Amniotic epithelial cell (primary cell): ENCODE data around the gene DARS1.
"Not testable (repeated sequence)": the region's sequence is repeated elsewhere in the genome, so short reads cannot be mapped to it uniquely, and the experiment has no call there.

Source experiments
- DNase-seq: peaks from one replicate; pipeline ENCODE4 v3.0.0-alpha.2; 2010; ENCODE audit warnings: low read depth

DARS1 gene

DNA sequence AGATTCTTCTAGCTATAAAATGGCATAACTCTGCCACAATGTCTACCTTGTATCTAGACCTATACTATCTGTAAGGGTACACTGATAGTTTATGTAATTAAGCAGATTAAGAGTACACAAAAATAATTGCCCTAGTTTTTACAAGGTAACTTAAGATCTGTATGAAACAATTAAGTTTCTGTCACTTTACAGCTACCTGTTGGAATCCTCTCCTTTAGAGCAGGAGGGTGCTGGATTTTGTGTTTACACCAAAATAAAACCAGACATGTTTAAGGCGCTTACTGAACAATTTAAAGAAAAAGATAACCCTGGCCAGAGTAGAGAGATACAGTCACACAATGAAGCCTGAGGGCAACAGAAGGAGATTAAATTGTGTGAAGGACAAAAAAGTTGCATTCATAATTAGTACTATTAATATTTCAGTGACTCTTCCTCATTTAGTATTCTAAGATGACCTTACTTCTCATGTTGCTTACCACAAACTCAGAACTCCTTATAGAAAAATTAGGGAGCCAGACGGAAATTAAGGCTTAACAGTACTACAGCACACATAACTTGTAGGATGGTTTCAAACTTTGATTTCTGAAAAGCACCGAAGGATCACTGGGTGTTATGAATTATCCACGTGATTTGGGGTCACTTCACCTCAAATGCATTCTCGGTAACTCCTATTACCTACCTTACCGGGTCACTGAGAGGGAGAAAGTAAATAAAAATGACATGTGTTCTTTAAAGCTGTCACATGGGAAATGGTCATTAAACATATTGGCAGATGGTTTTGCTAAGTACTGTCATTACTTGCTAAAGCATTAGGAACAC is 1.0 kb downstream of the DARS1 start:
- DNase-seq, result no peak

DNA sequence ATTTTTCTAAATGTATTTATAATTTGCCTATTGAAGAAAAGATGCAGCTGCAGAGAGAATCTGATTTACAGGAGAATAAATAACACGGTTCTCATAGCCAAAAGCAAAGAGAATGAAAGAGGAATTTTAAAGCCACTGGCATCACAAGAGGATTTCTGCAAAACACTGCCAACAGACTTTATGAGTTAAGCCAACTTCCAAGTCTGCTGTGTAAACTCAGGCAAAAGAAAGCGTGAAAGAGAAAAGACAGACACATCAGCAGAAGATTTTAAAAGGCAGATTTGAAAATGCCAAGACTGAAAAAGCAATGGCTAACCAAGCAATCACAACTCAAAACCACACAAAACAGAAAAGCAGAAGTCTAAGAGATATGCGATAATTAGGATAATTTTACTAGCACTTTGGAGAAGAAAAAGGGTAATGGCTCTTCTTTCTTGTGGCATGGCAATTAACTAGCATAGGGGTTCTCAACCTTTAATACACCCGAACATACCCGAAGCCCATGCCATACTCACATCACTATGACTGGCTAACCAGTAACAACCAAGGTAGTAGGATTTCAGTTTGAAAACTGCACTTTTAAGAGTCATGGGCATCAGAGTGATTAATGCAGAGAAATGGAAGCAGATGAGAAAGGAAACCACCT is 4.9 kb downstream of the DARS1 start:
- DNase-seq, result no peak

DNA sequence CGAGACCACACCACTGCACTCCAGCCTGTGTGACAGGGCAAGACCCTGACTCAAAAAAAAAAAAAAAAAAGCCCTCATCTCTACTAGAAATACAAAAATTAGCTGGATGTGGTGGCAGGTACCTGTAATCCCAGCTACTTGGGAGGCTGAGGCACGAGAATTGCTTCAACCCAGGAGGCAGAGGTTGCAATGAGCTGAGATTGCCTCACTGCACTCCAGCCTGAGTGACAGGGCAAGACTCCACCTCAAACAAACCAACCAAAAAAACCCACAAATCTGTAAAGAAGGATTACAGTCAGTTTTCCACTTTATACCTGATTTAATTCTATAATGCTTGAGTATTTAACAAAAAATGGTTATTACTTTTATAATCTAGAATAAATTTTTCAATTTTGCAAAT is 9.7 kb downstream of the DARS1 start:
- DNase-seq, result no peak

DNA sequence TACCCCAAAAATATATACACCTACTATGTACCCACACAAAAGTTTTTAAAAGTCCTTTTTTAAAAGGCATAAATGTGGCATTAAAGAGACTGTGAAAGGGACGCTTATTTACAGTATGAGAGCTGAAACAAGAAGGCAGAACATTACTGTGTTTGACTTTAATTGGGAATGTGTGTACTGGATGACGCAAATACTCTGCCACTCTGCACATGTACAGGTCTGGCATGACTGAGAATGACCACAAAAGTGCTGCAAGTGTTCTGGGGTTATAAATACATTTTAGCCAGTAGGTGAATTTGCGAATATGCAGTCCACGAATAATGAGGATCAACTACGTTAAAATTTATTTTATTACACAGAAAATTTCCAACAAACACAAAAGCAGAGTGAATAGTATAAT is 11.4 kb downstream of the DARS1 start:
- no peak for DNase-seq

DNA sequence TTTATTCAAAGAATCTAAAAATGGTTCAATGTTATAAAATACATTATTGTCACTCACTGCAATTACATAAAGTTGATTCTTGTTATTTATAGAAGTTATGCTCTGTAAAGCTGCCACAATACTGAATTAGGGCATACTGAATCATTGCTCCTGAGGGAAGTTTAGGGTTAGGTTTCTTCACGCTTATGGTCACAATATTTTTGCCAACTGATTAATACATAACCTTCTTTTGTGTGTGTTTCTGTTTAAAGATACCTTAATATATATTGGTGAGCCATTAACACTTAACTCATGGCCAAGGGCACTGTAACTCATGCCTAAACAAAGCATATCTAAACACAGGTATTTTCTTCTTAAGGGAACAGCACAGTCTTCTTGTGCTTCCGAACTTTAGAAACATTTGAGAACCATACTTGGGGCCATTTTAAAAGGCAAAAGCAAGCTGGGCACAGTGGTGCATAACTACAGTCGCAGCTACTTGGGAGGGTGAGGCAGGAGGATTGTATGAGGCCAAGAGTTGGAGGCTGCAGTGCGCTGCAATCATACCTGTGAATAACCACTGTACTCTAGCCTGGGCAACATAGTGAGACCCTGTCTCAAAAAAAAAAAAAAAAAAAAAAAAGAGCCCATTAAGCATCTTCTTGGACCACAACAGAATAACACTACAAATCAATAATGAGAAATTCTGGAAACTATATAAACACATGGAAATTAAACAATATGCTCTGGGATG is 15.6 kb downstream of the DARS1 start:
- DNase-seq, result no peak

DNA sequence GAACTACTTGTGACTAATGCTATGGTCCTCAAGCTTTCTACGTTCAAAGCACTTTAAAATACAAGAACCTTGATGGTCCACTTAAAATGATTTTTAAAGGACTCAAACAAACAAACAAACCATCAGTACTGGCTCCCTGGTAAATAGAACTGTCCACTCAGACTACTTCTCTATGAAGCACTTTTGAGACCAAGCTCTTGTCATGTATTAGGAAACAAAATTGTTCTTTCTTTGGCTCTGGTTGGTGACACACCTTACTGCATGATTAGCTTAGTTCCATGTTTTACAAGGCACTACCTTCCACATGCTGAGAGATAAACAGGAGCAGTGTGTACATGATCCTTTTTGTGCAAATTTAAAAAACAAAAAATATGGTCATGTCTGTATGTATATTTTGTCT is 19.7 kb downstream of the DARS1 start:
- DNase-seq, result no peak

DNA sequence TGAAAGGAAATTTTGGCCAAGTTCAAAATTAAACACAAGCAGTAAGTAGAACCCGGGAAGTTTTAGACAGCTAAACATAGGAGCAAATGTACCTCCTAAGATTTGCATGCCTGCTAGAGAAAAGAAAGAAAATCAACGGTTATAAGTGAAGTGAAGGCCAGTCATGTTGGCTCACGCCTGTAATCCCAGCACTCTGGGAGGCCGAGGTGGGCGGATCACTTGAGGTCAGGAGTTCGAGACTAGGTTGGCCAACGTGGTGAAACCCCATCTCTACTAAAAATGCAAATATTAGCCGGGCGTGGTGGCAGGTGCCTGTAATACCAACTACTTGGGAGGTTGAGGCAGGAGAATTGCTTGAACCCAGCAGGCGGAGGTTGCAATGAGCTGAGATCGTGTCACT is 21.0 kb downstream of the DARS1 start:
- not testable (repeated sequence) for DNase-seq

DNA sequence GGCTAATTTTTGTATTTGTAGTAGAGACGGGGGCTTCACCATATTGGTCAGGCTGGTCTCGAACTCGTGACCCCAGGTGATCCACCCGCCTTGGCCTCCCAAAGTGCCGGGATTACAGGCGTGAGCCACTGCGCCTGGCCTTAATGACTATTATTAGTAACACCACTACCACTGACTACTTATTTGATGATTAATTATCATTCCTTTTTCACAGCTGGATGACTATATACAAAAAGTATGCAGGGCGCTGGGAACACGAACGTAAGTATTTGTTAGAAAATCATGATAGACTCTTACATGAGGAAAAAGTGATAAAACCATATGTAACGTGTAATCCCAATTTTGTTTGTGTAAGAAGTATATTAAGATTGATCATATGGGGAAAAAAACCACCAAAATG is 21.6 kb downstream of the DARS1 start:
- peak; percentile 77 for DNase-seq

DNA sequence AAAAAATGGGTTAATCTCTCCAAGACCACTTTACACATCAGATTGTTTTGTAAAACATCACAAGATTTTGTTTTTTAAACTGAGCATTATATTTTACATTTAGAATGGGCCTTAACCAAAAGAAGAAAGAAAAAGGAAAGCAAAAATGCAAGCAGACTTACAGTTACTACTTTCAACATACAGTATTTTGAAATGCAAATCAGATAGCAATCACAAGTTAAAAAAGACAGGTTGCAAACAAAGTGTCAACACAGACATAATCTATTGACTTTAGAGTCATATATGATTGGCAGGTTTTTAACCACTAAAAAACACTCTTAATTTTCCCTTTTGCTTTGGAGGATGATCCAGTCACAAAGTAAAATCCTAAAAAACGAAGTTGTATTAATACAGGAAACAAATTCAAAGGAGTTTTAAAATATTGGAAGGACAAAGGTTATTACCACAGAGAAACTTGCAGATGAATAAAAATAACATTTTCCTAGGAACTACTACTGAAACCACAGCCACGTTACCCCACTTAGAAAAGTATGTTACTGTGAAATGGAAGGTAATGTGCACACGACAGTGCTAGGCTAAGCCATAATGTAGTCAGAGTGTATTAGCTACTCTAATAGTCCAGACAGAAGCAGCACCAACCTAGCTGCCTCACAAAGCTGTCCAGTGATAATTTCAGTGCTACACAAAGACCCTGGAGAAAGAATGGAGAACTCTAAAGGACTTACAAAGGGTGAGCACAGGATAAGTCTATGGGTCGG is 22.9 kb downstream of the DARS1 start:
- no peak for DNase-seq

DNA sequence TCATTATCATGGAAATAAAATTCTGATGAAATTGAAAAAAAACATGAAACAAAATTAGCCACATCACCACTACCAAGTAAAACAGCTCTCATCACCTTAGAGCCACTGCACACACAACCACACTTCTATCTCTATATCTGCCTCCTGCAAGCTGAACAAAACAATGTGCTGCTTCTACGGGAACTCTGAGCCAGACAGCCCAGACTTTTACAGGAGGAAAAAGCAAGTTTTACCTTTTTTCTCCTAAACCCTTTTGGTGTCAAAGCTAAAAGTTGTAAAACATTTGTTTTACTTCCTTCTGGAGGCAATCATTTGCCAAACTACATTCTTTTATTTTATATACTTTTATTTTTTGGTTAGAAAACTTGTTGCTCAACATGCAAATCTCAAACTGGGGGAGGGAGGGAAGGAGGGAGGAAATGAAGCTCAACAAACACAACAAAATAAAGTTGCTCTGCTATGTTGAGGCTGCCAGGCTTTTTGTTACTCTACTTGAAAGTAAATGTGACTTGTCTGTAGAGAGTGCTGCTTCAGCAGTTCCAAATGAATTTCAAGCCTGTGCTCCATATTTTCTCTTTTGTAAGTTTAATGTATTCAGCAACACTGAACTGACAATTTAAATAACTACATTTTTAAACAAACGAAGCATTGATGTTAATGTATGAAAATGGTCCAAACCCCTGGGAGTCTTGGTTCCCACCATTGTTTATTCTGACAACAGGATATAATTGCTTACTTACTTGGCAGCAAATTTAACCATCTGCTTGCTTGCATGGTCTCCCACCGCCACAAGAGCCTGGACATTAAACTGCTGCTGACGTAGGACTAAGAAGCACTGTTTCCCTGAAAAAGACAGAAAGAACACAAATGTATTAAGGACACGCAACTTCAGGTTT is 24.5 kb downstream of the DARS1 start:
- peak; percentile 26 for DNase-seq

DNA sequence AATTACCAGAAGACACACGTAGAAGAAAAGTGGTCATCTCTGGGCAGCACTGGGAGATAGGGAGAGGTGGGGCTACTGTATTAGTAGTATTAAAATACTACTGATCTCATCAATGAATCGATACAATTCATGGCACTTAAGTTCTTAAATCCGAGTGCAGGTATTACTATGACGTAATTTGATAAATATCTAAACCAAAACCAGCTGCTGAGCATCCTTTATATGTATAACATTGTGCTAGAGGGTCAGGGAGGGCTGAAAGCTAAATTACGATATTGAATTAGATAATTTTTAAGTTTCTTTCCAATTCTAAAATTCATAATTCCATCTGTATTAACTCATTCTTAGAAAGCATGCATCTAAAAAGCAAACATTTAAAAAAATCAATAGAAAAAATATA is 25.3 kb downstream of the DARS1 start:
- no peak for DNase-seq

DNA sequence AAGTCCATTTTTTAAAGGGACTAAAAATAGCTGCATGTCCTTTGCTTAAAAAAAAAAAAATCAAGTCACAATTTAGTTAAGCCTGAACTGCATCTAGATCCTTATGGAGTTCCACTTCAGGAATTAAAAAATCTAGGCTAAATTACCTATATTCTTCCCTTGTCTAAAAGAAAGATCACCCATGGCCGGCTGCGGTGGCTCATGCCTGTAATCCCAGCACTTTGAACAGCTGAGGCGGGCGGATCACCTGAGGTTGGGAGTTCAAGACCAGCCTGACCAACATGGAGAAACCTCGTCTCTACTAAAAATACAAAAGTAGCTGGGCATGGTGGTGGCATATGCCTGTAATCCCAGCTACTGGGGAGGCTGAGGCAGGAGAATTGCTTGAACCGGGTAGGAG is 26.5 kb downstream of the DARS1 start:
- not testable (repeated sequence) for DNase-seq

DNA sequence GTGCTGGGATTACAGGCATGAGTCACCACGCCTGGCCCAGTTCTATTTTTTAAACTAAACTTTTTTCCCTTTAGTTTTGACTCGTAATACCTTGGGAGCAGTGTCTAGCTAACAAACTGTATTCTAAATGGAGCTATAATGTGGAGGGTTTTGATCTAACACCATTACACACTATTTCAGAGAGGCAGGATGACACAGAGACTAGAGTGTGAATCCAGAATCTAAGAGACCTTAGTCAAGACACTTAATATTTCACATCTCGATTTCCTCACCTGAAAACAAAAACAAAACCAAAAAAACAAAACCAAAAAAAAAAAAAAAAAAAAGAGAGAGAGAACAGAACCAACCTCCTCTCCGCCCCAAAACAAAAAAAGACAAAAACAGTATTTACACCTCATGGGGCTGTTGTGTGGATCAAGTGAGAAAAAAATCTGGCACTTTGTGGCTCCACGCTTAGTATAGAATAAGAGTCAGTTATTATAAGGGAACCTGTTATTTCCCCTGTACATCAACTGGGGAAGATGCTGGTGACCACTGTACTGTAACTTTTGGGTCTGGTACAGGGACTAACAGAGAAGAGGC is 31.3 kb downstream of the DARS1 start:
- DNase-seq, result no peak

DNA sequence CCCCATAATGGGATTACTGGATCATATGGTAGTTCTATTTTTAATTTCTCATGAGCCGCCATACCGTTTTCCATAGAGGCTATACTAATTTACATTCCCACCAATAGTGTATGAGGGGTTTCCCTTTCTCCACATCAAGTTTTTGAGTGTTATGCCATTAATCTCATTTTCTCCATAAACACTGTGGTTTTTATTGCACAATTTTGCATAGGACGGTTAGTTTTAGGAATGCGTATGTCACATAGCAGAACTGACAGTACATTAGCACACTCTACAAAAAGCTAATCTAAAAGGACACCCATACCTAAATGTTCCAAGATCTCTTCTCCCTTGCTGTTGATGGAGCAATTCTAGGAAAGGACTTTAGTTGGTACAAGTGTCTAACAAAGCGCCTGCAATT is 32.5 kb downstream of the DARS1 start:
- peak; percentile 82 for DNase-seq

DNA sequence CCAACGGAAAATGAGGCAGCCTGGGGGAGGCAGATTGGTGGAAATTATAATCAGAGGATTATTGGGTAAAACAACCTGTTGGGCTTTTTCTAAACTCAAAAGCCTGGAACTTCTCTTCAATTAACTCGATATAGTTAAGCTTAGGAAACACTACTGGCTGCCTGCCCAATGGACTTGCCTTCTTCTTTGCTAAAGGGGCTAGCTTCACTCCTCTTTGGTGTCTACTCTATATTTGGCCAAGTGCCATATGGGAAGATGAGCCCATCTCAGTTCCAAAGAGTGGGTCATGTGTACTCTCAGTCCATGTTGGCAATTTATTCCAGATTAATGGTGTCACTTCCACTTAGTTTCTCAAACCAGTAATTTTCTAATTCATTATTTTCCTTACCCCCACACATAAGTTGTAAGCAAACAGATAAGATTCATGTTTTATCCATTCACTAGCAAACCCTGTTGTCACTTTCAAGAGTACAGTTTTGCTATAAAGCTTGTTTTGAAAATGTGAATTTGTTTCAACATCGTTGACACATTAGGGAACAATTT is 34.3 kb downstream of the DARS1 start:
- DNase-seq, result no peak

DNA sequence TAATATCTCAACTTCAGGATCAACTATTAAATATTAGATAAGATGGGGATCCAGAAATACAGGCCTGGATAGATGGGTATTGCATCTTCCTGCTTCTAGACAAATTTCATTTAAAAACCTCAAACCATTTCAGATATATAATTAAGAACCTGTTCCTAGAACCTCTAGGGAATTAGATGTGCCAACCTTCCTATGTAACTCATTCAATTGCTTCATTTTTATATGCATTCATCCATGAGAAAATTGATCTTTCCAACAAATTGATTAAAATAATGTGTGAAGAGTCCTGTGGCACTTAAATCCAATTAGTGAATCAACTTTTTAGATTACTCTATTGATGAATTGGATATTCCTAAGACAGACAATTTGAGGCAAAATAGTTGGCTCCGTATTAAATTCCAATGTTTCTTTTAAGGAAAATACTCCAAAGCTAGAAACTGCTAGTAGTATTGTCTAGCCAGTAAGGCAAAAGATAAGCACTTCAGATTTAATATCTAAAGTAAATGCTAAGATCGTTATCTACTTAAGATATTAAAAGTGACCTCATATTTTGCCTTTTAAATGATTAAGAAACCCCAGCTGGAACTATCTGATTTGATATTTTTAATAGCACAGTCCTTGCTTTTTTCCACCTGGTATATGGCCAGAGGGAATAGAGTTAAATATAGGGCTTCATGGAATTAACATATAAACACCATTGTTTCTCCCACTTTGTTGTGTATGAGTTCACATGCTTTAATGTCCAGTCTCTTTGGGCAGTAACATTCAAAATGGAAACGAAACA is 35.8 kb downstream of the DARS1 start:
- no peak for DNase-seq

DNA sequence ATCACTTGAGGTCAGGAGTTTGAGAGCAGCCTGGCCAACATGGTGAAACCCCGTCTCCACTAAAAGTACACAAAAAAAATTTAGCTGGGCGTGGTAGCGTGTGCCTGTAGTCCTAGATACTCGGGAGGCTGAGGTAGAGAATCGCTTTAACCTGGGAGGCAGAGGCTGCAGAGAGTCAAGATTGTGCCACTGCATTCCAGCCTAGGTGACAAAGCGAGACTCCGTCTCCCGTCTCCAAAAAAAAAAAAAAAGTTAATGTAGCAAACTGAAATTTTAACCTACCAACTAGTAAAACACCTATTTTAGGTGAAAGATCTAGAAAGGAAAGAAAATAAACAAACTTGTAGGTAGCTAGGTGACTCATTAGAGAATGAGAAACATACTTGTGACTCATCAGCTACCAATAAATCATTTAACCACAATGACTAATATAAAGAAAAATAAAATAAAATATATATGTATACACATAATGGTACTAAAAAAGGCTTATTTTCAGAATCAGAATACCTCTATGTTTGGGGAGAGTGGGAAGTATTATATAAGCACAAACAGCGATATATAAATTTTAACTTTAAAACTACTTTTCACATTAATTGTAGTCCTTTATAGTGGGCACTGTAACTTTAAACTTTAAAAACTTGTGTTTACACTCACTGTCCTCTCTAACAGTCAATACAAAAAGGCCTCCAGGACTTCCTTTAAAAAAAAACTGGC is 36.6 kb downstream of the DARS1 start:
- peak; percentile 81 for DNase-seq

DNA sequence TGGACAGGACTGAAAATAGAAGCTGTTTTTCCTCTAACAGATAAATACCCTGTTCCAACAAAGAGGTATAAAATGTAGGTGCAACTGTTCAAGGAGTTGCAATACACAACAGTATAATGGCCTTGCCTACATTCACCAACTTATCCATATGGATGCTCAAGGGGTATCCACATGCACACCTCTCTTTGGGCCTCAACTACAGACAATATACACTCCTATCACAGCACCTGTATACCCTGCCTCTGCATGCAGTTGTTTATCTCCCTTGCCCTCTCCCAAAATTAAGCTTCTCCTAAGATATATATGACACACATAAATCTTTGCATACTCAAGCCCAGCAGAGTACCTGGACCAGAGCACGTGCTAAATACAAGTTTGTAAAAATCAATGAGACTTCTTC is 37.3 kb downstream of the DARS1 start:
- no peak for DNase-seq

DNA sequence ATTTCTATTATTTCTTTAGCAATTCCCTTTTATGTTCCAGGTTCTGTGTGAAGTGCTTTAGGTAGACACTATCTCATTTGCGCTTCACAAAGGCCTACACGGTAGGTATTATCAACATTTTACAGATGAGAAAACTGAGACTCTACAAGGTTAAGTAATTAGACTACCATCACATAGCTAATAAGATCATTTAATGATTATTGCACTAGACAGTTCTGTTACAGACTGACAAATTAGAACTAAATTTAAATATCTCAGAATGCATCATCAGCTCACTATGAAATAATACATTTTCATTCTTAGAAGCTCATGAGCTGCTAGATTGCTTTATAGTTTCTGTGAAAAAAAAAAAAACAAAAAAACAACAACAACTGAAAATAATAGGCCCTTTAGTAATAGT is 37.9 kb downstream of the DARS1 start:
- DNase-seq, result no peak
